Suprapubic skin (tissue), 4 donors: ENCODE results near the gene TMEM242. TPM values are rescaled to one million over a fixed set of nuclear protein-coding genes. Genes with fewer than 3 reads are reported as not detected.

ENCODE experiments used
- DNase-seq, 2 donors: peaks; one replicate each; pipeline ENCODE4 v3.0.0-alpha.2; 2019; ENCODE audit warnings: low spot score in 2 of 2
- H3K27ac ChIP-seq: fragments of 200-600 bp; sonication (generic); one replicate; pipeline ENCODE4 v1.5.1; 2019
- H3K27me3 ChIP-seq: fragments of 200-600 bp; sonication (generic); one replicate; pipeline ENCODE4 v1.5.1; 2019
- H3K36me3 ChIP-seq: fragments of 200-600 bp; sonication (generic); one replicate; pipeline ENCODE4 v1.5.1; 2019
- H3K4me1 ChIP-seq: fragments of 200-600 bp; sonication (generic); one replicate; pipeline ENCODE4 v1.5.1; 2019
- H3K4me3 ChIP-seq: fragments of 200-600 bp; sonication (generic); one replicate; pipeline ENCODE4 v1.5.1; 2019; ENCODE audit warnings: mild to moderate bottlenecking
- H3K9me3 ChIP-seq: fragments of 200-600 bp; sonication (generic); one replicate; pipeline ENCODE4 v1.5.1; 2019
- EP300 ChIP-seq: sonication (generic); formaldehyde crosslinking; IDR thresholded peaks from one replicate; pipeline ENCODE4 v1.6.1; 2017; ENCODE audit warnings: antibody characterized with exemption
- POLR2A ChIP-seq, 2 donors: fragments of 450-650 bp; IDR thresholded peaks; one replicate each; pipeline ENCODE4 v1.6.1; 2017; ENCODE audit warnings: antibody characterized with exemption in 2 of 2, mild to moderate bottlenecking in 2 of 2, moderate library complexity in 2 of 2
- POLR2AphosphoS5 ChIP-seq, 3 donors: sonication (generic); formaldehyde crosslinking; IDR thresholded peaks; one replicate each; pipeline ENCODE4 v1.6.1; 2017; ENCODE audit warnings: antibody characterized with exemption in 3 of 3
- WGBS: methylation state at CpG from one replicate; pipeline ENCODE4 v1.1.5; 2018; 5-methylcytosine and 5-hydroxymethylcytosine counted together
- total RNA-seq, 4 donors: library from RNA; depleted of rRNA; stranded (reverse); fragments of >200 nt; gene quantifications; one replicate each; pipeline ENCODE4 v1.1.0, GENCODE V29; 2016
- TF ChIP-seq, protein P1 (sequence below), 2 donors: fragments of 200-600 bp in 1 of 2; fragments of 450-650 bp in 1 of 2; sonication (generic) in 1 of 2; IDR thresholded peaks; one replicate each; pipeline ENCODE4 v1.5.1; 2016 to 2019; ENCODE audit warnings: antibody characterized with exemption in 2 of 2, mild to moderate bottlenecking in 1 of 2, moderate library complexity in 1 of 2

The TMEM242 gene
- total RNA-seq, 4 donors from 2014 or later, result 3.9 to 5.7 (median 4.6) TPM

GRCh38 chr6:157364705-157365104, 41.4 kb upstream of the TMEM242 start:
- no peaks in the 10 kb centered on the region for H3K27me3 ChIP-seq
- no peaks in the 10 kb centered on the region for H3K36me3 ChIP-seq
- no peak for TF ChIP-seq POLR2A (IDR thresholded peaks at IDR 0.05)
- no peak for TF ChIP-seq POLR2AphosphoS5 (IDR thresholded peaks at IDR 0.05)
- no peak for TF ChIP-seq EP300
- TF ChIP-seq, protein P1, sequence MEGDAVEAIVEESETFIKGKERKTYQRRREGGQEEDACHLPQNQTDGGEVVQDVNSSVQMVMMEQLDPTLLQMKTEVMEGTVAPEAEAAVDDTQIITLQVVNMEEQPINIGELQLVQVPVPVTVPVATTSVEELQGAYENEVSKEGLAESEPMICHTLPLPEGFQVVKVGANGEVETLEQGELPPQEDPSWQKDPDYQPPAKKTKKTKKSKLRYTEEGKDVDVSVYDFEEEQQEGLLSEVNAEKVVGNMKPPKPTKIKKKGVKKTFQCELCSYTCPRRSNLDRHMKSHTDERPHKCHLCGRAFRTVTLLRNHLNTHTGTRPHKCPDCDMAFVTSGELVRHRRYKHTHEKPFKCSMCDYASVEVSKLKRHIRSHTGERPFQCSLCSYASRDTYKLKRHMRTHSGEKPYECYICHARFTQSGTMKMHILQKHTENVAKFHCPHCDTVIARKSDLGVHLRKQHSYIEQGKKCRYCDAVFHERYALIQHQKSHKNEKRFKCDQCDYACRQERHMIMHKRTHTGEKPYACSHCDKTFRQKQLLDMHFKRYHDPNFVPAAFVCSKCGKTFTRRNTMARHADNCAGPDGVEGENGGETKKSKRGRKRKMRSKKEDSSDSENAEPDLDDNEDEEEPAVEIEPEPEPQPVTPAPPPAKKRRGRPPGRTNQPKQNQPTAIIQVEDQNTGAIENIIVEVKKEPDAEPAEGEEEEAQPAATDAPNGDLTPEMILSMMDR (IDR thresholded peaks at IDR 0.05), result no peak
- no peak overlapping the region for H3K4me3 ChIP-seq
- no peak overlapping the region for H3K27ac ChIP-seq
- 96% methylated on average over 1 of the region's 1 CpG for WGBS
- H3K9me3 ChIP-seq, result no peaks in the 10 kb centered on the region
- no peaks in the 10 kb centered on the region for H3K4me1 ChIP-seq
- no peak for DNase-seq

GRCh38 chr6:157361886-157362285, 38.6 kb upstream of the TMEM242 start:
- DNase-seq, result no peak
- H3K36me3 ChIP-seq, result no peaks in the 10 kb centered on the region

GRCh38 chr6:157358287-157358686, 35.0 kb upstream of the TMEM242 start:
- DNase-seq, result no peak
- H3K9me3 ChIP-seq, result no peaks in the 10 kb centered on the region
- no peak overlapping the region for H3K27ac ChIP-seq
- H3K4me3 ChIP-seq, result no peak overlapping the region
- no peaks in the 10 kb centered on the region for H3K27me3 ChIP-seq
- TF ChIP-seq, protein P1 (IDR thresholded peaks at IDR 0.05), result no peak
- TF ChIP-seq EP300, result no peak
- TF ChIP-seq POLR2AphosphoS5 (IDR thresholded peaks at IDR 0.05), result no peak
- no peaks in the 10 kb centered on the region for H3K36me3 ChIP-seq
- no peaks in the 10 kb centered on the region for H3K4me1 ChIP-seq
- 81% methylated on average over 8 of the region's 8 CpGs for WGBS

More at GRCh38 chr6:157361886-157362285, 38.6 kb upstream of the TMEM242 start:
- 68% methylated on average over 3 of the region's 3 CpGs for WGBS
- Histone ChIP-seq H3K27me3 (no peaks in the 10 kb centered on the region), H3K4me3 (no peak overlapping the region), H3K27ac (no peak overlapping the region), H3K9me3 (no peaks in the 10 kb centered on the region), H3K4me1 (no peaks in the 10 kb centered on the region)
- no peak for TF ChIP-seq EP300
- TF ChIP-seq, protein P1 (IDR thresholded peaks at IDR 0.05), result no peak
- no peak for TF ChIP-seq POLR2A (IDR thresholded peaks at IDR 0.05)
- TF ChIP-seq POLR2AphosphoS5 (IDR thresholded peaks at IDR 0.05), result no peak

DNA sequence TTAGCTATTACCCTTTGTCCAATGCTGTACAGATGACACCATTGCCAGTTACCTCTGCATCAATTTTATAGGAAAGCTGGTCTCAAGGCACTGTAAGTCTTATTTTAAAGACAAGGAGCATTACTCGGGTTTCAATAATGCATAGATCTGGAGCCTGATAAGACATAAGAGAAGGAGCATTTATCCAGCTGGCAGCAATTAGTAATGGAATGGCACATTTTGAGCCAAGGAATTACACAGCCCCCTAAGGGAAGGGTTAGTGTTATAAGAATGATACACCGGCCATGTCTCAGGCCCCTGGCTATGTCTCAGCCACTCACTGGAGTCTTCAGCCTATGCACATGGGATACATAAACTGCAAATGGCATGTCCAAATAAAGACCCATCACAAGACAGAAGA, 23.1 kb upstream of the TMEM242 start:
- Histone ChIP-seq H3K27me3 (no peaks in the 10 kb centered on the region), H3K27ac (no peak overlapping the region), H3K4me3 (no peak overlapping the region), H3K36me3 (no peaks in the 10 kb centered on the region), H3K9me3 (no peaks in the 10 kb centered on the region), H3K4me1 (no peaks in the 10 kb centered on the region)
- no peak for DNase-seq
- WGBS, result 45% methylated on average over 2 of the region's 2 CpGs
- TF ChIP-seq EP300 (no peak), POLR2AphosphoS5 (IDR thresholded peaks at IDR 0.05) (no peak), POLR2A (IDR thresholded peaks at IDR 0.05) (no peak)
- TF ChIP-seq, protein P1 (IDR thresholded peaks at IDR 0.05), result no peak

DNA sequence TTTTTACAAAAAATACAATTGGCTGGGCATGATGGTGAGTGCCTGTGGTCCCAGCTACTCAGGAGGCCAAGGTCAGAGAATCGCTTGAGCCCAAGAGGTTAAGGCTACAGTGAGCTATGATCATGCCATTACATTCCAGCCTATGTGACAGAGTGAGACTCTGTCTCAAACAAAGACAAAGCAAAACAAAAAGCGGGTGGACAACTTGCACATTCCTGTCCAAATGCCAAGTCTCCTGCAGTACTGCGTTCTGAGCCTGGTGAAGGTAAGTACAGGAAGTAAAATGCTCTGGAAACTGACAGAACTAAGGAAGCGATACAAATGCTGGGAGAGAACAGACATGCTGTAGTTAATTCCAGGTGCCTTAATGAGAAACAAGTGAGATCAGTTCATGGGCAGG, 20.4 kb upstream of the TMEM242 start:
- H3K27ac ChIP-seq, result no peak overlapping the region

DNA sequence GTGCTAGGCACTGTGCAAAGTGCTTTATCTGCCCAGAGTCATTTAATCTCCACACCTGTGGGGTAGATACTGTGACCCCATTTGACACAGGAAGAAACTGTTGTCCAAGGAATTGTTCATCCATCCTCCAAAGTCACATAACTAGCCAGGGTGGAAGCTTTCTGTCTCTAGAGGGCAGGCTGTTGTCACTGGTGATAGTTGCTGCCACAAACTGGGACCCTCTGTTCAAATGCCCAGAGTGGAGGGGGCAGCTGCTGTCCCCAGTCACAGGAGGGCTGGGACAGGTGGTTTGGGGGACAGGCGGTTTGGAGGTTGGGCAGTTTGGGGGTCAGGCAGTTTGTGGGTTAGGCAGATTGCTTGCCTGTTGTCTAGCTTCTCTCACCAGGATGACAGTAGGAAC, 16.1 kb upstream of the TMEM242 start:
- no peaks in the 10 kb centered on the region for H3K36me3 ChIP-seq
- H3K9me3 ChIP-seq, result no peaks in the 10 kb centered on the region
- TF ChIP-seq EP300, result no peak
- TF ChIP-seq POLR2AphosphoS5 (IDR thresholded peaks at IDR 0.05), result no peak
- no peak for TF ChIP-seq POLR2A (IDR thresholded peaks at IDR 0.05)
- TF ChIP-seq, protein P1 (IDR thresholded peaks at IDR 0.05), result no peak
- H3K27ac ChIP-seq, result no peak overlapping the region
- H3K4me3 ChIP-seq, result no peak overlapping the region
- no peaks in the 10 kb centered on the region for H3K27me3 ChIP-seq
- DNase-seq, result no peak
- no peaks in the 10 kb centered on the region for H3K4me1 ChIP-seq
- 100% methylated on average over 1 of the region's 1 CpG for WGBS

More for the DNA sequence above, 20.4 kb upstream of the TMEM242 start:
- DNase-seq, result no peak
- Histone ChIP-seq H3K4me1 (no peaks in the 10 kb centered on the region), H3K27me3 (no peaks in the 10 kb centered on the region), H3K9me3 (no peaks in the 10 kb centered on the region), H3K4me3 (no peak overlapping the region), H3K36me3 (no peaks in the 10 kb centered on the region)
- WGBS, result 58% methylated on average over 4 of the region's 4 CpGs
- no peak for TF ChIP-seq POLR2A (IDR thresholded peaks at IDR 0.05)
